GM19438 (cell line): Measurements from ENCODE around the gene CDK17.
"Not testable (repeated sequence)": the region's sequence is repeated elsewhere in the genome, so short reads cannot be mapped to it uniquely, and the experiment has no call there.

Source experiments
- ATAC-seq: cut with Tn5 transposase; IDR thresholded peaks from one replicate; pipeline ENCODE4 v1.9.1; 2021; ENCODE audit warnings: low read depth; ENCODE audit not compliant: unreplicated experiment

CDK17 gene

DNA sequence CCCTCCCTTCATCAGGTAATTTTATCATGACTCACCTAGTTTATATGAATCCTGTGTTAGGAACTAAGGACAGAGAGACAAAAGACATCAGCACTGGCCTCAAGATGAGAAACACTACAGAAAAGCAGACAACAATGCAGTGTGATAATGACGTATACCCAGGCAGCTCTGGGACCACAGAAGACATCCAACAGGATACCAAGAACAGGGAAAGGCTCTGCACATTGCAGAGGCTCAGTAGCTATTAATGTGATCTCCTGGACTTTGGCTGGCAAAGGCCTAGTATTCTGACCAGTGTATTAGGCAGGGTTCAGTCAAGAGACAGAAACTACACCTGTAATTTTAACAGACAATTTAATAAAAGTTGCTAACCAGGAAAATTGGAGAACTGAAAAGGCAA, 39.7 kb downstream of the CDK17 start:
- ATAC-seq: no peak

DNA sequence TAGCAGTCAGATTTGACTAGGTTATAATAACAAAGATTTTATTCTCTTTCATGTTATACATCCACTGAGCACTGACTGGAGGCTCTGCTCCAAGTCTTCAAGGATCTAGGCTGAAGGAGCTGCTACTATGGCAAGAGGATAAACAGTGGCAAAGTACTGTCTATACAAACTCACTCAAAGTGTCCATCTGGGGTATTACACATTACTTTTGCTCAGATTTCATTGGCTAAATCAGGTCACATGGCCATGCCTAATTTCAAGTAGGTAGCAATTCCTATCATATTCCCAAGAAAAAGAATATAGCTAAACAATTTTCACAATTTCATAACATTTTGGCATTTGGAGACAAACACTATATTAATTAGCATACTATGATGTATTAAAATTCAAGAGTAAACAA, 40.9 kb downstream of the CDK17 start:
- no peak for ATAC-seq

DNA sequence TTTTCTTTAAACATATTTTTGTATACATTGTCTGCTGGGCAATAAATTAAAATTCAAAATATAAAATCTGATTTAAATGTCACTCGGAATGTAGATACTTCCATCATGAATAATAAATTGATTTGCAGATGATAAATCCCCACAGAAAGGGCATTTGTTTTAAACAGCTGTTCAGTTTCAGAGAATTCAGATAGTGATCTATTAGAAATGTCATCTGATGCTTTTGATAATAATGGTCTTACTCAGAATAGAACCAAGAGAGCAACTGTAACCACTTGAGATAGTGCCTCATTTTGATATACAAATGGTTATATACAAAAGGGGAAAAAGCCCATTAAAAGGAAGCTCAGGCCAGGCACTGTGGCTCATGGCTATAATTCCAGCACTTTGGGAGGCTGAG, 43.4 kb downstream of the CDK17 start:
- ATAC-seq: no peak

DNA sequence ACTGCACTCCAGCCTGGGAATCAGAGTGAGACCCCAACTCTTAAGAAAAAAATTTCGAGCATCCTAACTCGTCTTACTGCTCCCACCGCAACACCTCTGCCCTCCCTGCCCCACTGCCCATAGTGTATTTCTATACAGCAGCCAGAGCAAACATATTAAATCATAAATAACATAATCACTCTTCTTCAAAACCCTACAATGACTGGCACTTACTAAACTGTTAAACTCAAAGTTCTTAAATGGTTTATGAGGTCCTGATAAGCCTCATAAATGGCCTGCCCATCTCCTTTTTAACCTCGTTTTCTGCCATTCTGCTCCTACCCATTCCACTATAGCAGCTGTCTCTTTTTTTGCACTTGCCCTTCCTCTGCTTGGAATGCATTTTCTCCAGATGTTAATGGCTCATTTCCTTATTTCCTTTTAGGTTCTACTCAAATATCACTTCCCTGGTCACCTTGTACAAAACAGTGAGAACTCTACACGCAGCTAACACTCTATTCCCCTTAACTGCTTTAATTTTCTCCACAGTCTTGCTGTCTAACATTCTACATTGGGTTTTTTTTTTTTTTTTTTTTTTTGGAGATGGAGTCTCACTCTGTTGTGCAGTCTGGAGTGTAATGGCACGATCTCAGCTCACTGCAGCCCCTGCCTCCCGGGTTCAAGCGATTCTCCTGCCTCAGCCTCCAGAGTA, 45.2 kb downstream of the CDK17 start:
- no peak for ATAC-seq

DNA sequence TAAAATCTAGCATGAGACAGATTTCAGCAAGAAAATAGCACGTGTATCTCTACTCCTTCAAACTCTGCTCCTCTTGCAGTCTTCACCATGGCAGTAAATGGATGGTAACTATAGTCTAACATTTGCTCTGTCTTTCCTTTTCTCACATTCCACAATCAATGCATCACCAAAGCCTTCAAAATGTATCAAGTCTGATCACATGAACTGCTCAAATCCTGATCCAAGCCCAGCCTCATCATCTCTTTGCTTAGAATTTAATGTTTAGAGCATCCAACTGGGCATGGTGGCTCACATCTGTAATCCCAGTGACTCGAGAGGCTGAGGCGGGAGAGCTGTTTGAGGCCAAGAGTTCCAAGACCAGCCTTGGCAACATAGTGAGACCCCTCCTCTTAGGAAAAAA, 45.9 kb downstream of the CDK17 start:
- no peak for ATAC-seq

DNA sequence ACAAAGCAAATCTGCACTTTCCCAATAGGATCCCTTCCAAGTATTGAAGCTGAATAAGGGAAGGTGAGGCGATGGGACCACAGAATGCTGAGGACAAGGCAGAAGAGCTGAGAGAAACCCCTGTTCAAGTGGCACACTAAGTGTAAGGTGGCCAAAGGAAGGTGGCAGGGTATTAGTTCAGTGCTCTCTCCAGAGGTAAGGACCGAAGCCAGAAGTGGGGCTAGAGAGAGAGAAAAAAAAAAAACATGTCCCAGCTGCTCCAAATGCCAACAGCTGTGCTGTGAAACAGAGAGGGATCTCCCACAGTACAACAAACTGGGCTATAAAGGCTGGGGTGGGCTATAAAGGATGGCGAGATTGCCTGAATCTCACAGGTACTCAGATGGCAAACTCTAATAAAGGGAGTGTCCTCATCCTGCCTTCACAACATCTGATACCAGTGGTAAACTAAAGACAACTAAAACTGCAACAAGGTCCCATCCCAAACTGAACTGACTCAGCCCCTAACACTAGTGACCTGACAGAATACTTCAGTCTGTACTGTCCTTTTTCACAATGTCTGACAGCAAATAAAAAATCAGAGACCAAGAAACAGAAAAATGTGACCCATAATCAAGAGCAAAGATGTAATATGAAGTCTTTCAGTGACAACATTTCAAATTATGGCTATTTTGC, 47.9 kb downstream of the CDK17 start:
- no peak for ATAC-seq

DNA sequence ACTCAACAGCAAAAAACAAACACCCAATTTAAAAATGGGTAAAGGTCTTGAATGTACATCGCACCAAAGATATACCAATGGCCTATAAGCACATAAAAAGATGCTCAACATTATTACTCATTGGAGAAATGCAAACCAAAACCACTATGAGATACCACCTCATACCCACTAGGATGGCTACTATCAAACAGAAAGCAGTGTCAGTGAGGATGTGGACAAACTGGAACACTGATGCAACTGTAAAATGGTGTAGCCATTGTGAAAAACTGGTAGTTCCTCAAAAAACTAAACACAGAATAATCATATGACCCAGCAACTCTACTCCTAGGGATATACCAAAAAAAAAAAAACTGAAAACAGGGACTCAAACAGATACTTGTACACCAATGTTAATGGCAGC, 49.3 kb downstream of the CDK17 start:
- ATAC-seq: no peak

DNA sequence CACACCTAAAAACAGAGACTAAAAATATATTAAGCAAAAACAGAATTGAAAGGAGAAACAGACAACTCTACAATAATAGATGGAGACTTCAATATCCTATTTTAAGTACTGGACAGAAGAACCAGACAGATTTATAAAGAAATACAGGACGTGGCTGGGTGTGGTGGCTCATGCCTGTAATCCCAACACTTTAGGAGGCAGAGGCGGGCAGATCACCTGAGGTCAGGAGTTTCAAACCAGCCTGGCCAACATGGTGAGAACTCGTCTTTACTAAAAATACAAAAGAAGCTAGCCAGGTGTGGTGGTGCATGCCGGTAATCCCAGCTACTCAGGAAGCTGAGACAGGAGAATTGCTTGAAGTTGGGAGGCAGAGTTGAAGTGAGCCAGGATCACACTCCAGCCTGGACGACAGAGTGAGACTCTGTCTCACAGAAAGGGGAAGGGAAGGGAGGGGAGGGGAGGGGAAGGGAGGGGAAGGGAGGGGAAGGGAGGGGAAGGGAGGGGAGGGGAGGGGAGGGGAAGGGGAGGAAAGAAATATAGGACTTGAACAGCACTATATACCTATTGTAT, 53.0 kb downstream of the CDK17 start:
- no peak for ATAC-seq

DNA sequence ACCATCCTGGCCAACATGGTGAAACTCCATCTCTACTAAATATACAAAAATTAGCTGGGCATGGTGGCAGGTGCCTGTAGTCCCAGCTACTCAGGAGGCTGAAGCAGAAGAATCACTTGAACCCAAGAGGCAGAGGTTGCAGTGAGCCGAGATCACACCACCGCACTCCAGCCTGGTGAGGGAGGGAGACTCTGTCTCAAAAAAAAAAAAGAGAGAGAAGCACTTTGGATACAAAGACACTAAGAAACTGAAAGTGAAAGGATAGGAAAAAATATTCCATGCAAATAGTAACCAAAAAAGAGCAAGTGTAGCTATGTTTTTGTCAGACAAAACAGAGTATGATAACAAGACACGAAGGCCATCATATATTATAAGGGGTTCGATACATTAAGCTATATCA, 53.5 kb downstream of the CDK17 start:
- not testable (repeated sequence) for ATAC-seq

DNA sequence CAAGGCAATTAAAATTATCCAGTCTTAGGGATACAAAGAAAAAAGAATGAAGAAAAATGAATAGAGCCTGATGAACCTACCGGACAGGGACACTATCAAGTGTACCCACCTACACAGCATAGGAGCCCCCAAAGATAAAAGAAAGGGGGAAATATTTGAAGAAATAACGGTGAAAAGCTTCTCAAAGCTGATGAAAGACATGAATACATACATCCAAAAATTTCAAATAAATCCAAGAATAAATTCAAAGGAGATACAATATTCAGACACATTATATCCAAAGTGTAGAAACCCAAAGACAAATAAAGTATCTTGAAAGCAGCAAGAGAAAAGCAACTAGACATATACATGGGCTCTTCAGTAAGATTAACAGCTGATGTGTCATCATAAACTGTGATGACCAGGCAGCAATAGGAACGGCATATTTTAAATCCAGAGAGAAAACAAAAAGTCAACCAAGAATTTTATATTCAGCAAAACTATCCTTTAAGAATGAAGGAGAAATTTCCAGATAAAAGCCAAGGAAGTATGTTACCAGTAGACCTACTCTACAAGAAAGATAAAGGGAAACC, 56.0 kb downstream of the CDK17 start:
- ATAC-seq: no peak

DNA sequence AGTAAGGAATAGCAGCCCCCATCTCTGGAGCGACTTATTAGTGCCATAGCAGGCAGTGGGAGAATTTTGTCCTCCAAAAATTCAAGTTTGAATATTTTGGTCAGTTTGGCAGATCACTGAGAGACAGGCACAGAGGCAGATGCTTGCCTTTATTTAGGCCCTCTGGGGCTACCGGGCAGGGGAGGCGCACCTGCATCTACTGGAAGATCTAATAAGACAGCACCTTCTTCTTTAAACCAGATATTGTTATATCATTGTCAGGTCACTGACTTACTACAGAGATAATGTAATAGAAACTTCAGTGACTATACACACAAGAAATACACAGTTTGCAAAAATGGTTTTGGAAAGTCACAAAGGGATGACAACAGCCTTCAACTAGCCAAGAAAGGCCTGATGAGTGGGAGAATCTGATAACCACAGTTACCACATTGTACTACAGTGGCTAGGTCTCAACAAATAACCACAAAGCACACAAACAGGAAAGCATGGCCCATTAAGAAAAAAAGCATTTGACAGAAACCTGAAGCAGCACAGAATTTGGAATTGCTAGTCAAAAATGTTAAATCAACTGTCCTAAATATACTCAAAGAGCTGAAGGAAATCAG, 56.8 kb downstream of the CDK17 start:
- peak; percentile 65 for ATAC-seq

DNA sequence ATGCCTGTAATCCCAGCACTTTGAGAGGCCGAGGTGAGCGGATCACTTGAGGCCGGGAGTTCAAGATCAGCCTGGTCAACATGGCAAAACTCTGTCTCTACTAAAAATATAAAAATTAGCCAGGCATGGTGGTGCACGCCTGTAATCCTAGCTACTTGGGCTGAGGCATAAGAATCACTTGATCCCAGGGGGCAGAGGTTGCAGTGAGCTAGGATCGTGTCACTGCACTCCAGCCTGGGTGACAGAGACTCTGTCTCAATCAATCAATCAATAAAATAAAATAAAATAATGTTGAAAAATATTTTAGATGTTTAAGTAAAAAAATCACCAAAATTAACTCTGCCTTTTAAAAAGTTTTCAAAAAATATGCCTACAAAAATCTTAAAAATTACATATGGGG, 60.6 kb downstream of the CDK17 start:
- not testable (repeated sequence) for ATAC-seq

DNA sequence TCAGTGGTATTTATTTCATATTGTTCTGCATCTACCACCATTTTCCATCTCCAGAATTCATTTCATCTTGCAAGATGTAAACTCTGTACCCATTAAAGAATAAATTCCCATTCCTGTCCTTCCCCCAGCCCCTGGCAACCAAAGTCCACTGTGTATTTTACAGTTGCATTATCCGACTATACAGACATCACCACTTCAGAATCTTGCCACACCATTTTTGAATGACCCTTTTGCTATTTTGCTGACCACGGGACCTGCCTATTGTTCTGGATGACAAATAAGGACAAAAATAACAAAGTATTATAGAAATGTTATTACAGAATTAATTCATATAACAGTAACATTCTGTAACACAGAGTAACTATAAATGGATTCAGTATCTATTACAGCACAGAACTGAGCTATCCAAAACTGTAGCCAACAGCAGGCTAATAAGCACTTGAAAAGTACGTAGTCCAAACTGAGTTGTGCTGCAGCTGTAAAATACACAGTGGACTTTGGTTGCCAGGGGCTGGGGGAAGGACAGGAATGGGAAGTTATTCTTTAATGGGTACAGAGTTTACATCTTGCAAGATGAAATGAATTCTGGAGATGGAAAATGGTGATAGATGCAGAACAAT, 61.3 kb downstream of the CDK17 start:
- no peak for ATAC-seq

DNA sequence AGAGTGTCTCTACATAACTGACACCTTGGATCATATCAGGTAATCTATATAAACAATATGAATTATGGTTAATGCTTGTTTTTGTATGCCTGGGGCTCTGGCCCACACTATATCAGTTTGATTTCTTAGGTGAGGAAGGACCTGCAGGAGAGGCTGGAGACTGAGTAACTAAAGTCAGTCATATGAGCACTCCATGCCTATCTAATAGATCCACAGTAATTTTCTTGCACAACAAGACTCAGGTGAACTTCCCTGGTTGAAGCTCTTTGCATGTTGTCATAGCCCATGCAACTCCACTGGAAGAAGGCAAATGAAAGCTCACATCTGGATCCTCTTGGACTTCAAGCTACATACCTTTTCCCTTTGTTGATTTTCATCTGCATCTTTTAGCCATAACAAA, 62.3 kb downstream of the CDK17 start:
- no peak for ATAC-seq

DNA sequence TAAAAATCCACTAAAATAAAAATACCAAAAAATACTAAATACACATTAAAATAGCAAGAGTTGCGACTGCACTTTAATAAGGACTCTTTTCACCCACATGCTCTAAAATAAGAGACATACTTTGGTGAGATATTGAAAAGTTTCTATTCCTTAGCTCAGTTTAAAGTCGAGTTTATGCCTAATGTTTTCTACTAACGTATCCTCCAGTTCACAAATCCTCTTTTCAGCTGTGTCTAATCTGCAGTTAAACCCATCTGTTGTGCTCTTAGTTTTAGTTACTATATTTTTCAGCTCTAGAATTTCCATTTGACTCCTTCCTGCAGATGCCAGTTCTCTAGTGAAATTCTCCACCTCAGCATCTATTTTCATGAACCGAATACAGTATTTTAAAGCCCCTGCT, 63.8 kb downstream of the CDK17 start:
- ATAC-seq: no peak

DNA sequence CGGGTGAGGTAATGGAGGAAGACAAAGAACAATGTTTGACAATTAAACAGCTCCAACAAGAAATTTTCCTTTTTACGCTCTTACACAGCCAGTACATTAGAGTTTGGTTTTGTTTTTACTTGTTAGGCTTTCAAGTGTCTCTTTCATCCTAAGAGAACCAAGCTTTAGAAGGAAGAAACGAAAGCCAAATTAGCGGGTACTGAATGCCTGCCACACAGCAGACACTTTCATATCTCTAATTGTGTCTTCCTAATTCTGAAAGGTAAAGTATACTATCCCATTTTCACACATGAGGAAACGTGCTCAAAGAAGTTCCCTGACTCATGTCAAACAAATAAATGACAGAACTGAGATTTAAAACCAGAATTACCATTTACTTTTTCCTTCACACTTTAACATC, 65.0 kb downstream of the CDK17 start:
- peak; percentile 87 for ATAC-seq

DNA sequence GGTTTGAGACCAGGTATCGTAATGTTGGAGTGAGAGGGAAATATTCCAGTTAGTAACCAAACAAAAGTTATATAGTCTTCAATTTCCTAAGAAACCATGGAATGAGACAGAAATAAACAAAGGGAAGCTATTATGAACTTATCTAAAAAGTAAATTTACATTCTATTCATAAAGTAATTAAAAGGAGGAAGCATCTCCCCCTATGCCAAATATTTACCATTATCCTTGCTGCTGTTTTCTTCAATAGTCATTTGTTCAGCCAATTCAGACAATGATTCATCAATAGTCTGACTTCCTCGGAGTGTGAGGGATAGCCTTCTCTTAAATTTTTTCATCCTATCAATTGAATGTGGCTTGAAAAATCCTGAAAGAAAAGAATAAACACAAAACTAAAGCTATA, 65.7 kb downstream of the CDK17 start:
- ATAC-seq: no peak

DNA sequence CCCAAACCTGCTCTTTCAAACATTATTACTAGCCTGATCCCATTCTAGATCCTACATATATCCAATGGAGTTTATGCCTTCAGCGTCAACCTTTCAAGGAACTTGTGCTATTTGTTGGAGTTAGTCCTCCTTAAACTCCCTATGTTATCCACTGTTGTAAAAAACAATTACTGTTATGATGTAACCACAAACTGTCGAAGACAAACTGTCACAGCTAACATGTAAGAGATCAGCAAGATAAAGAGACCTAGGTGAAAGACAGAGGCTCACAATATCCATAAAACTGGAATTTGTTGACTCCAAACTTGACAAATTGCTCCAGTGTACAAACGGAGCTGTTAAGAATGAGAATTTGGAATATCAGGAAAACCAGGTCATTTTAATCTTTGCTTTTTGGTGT, 70.7 kb downstream of the CDK17 start:
- ATAC-seq: no peak

DNA sequence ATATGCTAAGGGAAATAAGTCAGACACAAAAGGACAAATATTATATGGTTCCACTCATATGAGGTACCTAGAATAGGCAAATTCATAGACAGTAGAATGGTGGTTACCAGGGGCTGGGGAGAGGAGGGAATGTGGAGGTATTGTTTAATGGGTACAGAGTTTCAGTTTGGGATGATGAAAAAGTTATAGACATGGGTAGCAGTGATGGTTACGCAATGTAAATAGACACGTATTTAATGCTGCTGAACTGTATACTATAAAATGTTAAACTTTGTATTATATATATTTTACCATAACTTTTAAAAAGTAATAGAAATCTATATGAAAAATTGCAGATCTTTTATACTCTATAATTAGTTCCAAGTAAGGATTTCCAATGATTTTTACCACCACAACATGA, 71.2 kb downstream of the CDK17 start:
- no peak for ATAC-seq

DNA sequence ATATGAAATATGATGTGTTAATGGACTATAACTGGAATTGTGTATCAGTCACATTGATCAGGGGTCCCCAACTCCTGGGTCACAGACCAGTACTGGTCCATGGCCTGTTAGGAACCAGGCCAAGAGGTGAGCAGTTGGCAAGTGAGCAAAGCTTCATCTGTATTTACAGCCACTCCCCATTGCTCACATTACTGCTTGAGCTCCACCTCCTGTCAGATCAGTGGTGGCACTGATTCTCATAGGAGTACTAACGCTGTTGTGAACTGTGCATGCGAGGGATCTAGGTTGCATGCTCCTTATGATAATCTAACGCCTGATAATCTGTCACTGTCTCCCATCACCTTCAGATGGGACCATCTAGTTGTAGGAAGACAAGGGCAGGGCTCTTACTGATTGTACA, 72.3 kb downstream of the CDK17 start:
- no peak for ATAC-seq

DNA sequence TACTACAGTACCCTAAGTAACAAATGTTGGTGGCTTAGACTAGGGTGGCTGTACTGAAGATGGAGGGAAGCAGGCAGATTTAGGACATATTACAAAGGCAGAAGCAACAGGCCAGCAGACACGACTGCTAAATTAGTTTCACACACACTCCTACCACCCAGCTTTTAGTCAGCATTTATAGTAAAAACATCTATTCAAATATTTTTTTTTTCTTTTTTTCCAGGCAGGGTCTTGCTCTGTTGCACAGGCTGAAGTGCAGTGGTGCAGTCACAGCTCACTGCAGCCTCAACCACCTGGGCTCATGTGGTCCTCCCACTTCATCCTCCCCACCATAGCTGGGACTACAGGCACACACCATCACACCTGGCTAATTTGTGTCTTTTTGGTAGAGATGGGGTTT, 72.9 kb downstream of the CDK17 start:
- peak; percentile 85 for ATAC-seq
